HepG2 (cell line): Measurements from ENCODE around the gene CADM1. TPM values are rescaled to one million over a fixed set of nuclear protein-coding genes. Genes with fewer than 3 reads are reported as not detected.

Experiments used
- ATAC-seq: fragments of 200-7000 bp; cut with Tn5 transposase; 3 replicates; pipeline ENCODE4 v1.9.1; 2020; ENCODE audit warnings: mild to moderate bottlenecking, moderate library complexity
- BruUV-seq: library from RNA; stranded (reverse); fragments of 400-500 nt; replicated peaks from 2 replicates; lab custom pipeline; 2021; lab: Mats Ljungman, UMichigan
- CTCF ChIA-PET: fragments of 300-600 bp; formaldehyde crosslinking; extraction: SDS; loops from one replicate; lab custom pipeline; 2021; ENCODE audit warnings: low total read pairs, inconsistent platforms, low intra/inter-chr PET ratio; lab: Yijun Ruan, JAX
- POLR2A ChIA-PET: fragments of 350-600 bp; sonication (Branson Sonifier 250); formaldehyde crosslinking; loops from one replicate; lab custom pipeline; 2020; ENCODE audit warnings: antibody characterized with exemption, inconsistent platforms; lab: Yijun Ruan, JAX
- DNase-seq: peaks from one replicate; pipeline ENCODE4 v3.0.0-alpha.2; 2015; ENCODE audit warnings: low spot score
- FAIRE-seq: peaks from 3 replicates; lab custom pipeline; 2011; peaks lifted over from hg19 to GRCh38; lab: Jason Lieb, UNC
- H2AFZ ChIP-seq: one replicate; pipeline ENCODE4 v1.6.1; 2011; ENCODE audit warnings: low read length, inconsistent platforms
- H3K27ac ChIP-seq: fragments of 300-600 bp; 3 replicates; pipeline ENCODE4 v1.8.0; 2011; ENCODE audit warnings: mixed run types, mild to moderate bottlenecking, mixed read lengths, low read length, inconsistent platforms; ENCODE audit not compliant: insufficient read depth; ENCODE audit errors: extremely low read length
- H3K27me3 ChIP-seq, 2 experiments: fragments of 200-600 bp in 1 of 2; 2 replicates in 1 of 2; 3 replicates in 1 of 2; pipeline versions ENCODE4 v1.6.0 to v1.8.0; 2011; ENCODE audit warnings: low read length in 2 of 2, mild to moderate bottlenecking in 2 of 2, moderate library complexity in 2 of 2, inconsistent platforms in 1 of 2; ENCODE audit not compliant: insufficient read depth in 2 of 2, control insufficient read depth in 1 of 2
- H3K36me3 ChIP-seq, 2 experiments: fragments of 200-600 bp in 1 of 2; replicated peaks in 1 of 2; 2 replicates in 1 of 2; 3 replicates in 1 of 2; pipeline versions ENCODE4 v1.5.1 to v1.8.0; 2011; ENCODE audit warnings: low read length in 2 of 2, inconsistent platforms in 1 of 2; ENCODE audit not compliant: insufficient read depth in 2 of 2, control insufficient read depth in 1 of 2
- H3K4me1 ChIP-seq: 2 replicates; pipeline ENCODE4 v1.5.1; 2012; ENCODE audit warnings: low read length, inconsistent platforms; ENCODE audit not compliant: insufficient read depth
- H3K4me2 ChIP-seq: 2 replicates; pipeline ENCODE4 v1.6.0; 2011; ENCODE audit warnings: low read depth, low read length, inconsistent platforms
- H3K4me3 ChIP-seq, 3 experiments: fragments of 200-600 bp in 1 of 3; sonication (generic), shearing (Covaris generic) in 1 of 3; replicated peaks in 1 of 3; 2 replicates each; pipeline ENCODE4 v1.5.1; 2011 to 2016; ENCODE audit warnings: low read length in 3 of 3, inconsistent platforms in 2 of 3, low read depth in 2 of 3, mild to moderate bottlenecking in 2 of 3, control low read depth in 1 of 3, mixed read lengths in 1 of 3; ENCODE audit not compliant: insufficient read depth in 1 of 3
- H3K79me2 ChIP-seq: one replicate; pipeline ENCODE4 v1.6.1; 2011; ENCODE audit warnings: low read length, inconsistent platforms; ENCODE audit not compliant: insufficient read depth
- H3K9ac ChIP-seq: 2 replicates; pipeline ENCODE4 v1.6.0; 2011; ENCODE audit warnings: mild to moderate bottlenecking, low read depth, low read length, inconsistent platforms; ENCODE audit not compliant: insufficient read depth
- H3K9me3 ChIP-seq: 2 replicates; pipeline ENCODE4 v1.5.1; 2012; ENCODE audit warnings: mild to moderate bottlenecking, low read length
- H4K20me1 ChIP-seq: 2 replicates; pipeline ENCODE4 v1.6.0; 2011; ENCODE audit warnings: inconsistent platforms, mild to moderate bottlenecking, low read length, moderate library complexity; ENCODE audit not compliant: insufficient read depth
- FLYWCH1 ChIP-seq: sonication (generic); formaldehyde crosslinking; IDR thresholded peaks from 2 replicates; pipeline ENCODE4 v1.8.1; 2023; ENCODE audit warnings: mild to moderate bottlenecking, missing genetic modification reagents
- FOXA1 ChIP-seq, 2 experiments: fragments of 450-650 bp in 1 of 2; sonication (generic) in 1 of 2; formaldehyde crosslinking in 1 of 2; IDR thresholded peaks; 2 replicates each; pipeline versions ENCODE4 v1.4.0 to v1.6.1; 2016 to 2020; ENCODE audit warnings: missing genetic modification reagents in 1 of 2
- HIC2 ChIP-seq: sonication (generic); formaldehyde crosslinking; IDR thresholded peaks from 2 replicates; pipeline ENCODE4 v1.9.0; 2022; ENCODE audit warnings: low read depth, missing genetic modification reagents
- KLF11 ChIP-seq: IDR thresholded peaks from 2 replicates; pipeline ENCODE4 v1.6.1; 2016; ENCODE audit warnings: missing compliant biosample characterization
- MAFK ChIP-seq, 2 experiments: IDR thresholded peaks in 1 of 2; conservative IDR thresholded peaks in 1 of 2; 2 replicates each; pipeline ENCODE4 v1.6.1; 2011; ENCODE audit warnings: improper control_type of control experiment in 2 of 2, low read length in 2 of 2
- NCOA5 ChIP-seq: sonication (generic); formaldehyde crosslinking; IDR thresholded peaks from 2 replicates; pipeline ENCODE4 v1.4.0; 2020; ENCODE audit warnings: missing genetic modification reagents
- NR2F1 ChIP-seq, 2 experiments: fragments of 450-650 bp in 1 of 2; formaldehyde crosslinking in 1 of 2; IDR thresholded peaks; 2 replicates each; pipeline versions ENCODE4 v1.5.0 to v1.6.1; 2016 to 2020; ENCODE audit warnings: mild to moderate bottlenecking in 1 of 2, missing compliant biosample characterization in 1 of 2, missing genetic modification reagents in 1 of 2, moderate library complexity in 1 of 2
- ONECUT2 ChIP-seq: sonication (generic); formaldehyde crosslinking; IDR thresholded peaks from 2 replicates; pipeline ENCODE4 v1.4.0; 2020; ENCODE audit warnings: missing genetic modification reagents
- POLR2A ChIP-seq, 2 experiments: IDR thresholded peaks; 2 replicates each; pipeline ENCODE4 v1.6.1; 2011; ENCODE audit warnings: low read depth in 2 of 2, low read length in 2 of 2, mild to moderate bottlenecking in 1 of 2, moderate library complexity in 1 of 2; ENCODE audit not compliant: insufficient read depth in 1 of 2
- REL ChIP-seq: sonication (generic); formaldehyde crosslinking; conservative IDR thresholded peaks from 2 replicates; pipeline ENCODE4 v1.8.0; 2022; ENCODE audit warnings: mild to moderate bottlenecking, missing genetic modification reagents, moderate library complexity
- TCF7 ChIP-seq: sonication (generic); IDR thresholded peaks from 2 replicates; pipeline ENCODE4 v1.6.1; 2016; ENCODE audit warnings: antibody characterized with exemption, low read depth
- U2AF2 ChIP-seq: fragments of 200-400 bp; formaldehyde crosslinking; IDR thresholded peaks from 2 replicates; pipeline ENCODE4 v1.6.1; 2017; ENCODE audit warnings: low read depth, mild to moderate bottlenecking, low read length
- ZNF317 ChIP-seq: sonication (generic); formaldehyde crosslinking; IDR thresholded peaks from 2 replicates; pipeline ENCODE4 v1.5.0; 2020; ENCODE audit warnings: mild to moderate bottlenecking, missing genetic modification reagents
- ZNF589 ChIP-seq: sonication (generic); formaldehyde crosslinking; conservative IDR thresholded peaks from 2 replicates; pipeline ENCODE4 v1.8.0; 2022; ENCODE audit warnings: mild to moderate bottlenecking, moderate library complexity, missing genetic modification reagents
- ZNF672 ChIP-seq: sonication (generic); formaldehyde crosslinking; IDR thresholded peaks from 2 replicates; pipeline ENCODE4 v1.8.1; 2022; ENCODE audit warnings: missing genetic modification reagents
- ZSCAN20 ChIP-seq: sonication (generic); formaldehyde crosslinking; IDR thresholded peaks from 2 replicates; pipeline ENCODE4 v1.4.0; 2020; ENCODE audit warnings: missing genetic modification reagents, mild to moderate bottlenecking, borderline replicate concordance
- ZSCAN29 ChIP-seq: sonication (generic); formaldehyde crosslinking; conservative IDR thresholded peaks from 2 replicates; pipeline ENCODE4 v1.4.0; 2020; ENCODE audit warnings: mild to moderate bottlenecking, missing genetic modification reagents
- WGBS: methylation state at CpG from one replicate; pipeline ENCODE4 v1.1.6; 2017; ENCODE audit warnings: low lambda C conversion rate; 5-methylcytosine and 5-hydroxymethylcytosine counted together
- in situ Hi-C: cut with HindIII; loops from 2 replicates; pipeline ENCODE4 v1.10.0; 2017; ENCODE audit warnings: low pct_unique_long_range_greater_than_20kb; ENCODE audit not compliant: extremely low pct_ligation_motif_present
- intact Hi-C: fragments of 100-400 bp; cut with micrococcal nuclease; formaldehyde crosslinking; loops from one replicate; pipeline ENCODE4 v1.10.0; 2022; ENCODE audit not compliant: unreplicated experiment
- polyA plus RNA-seq, 8 experiments: library from polyadenylated mRNA; depleted of rRNA in 3 of 8; stranded (reverse) in 7 of 8; unstranded in 1 of 8; fragments of >200 nt; fragmentation: Illumina TruSeq in 4 of 8; extraction: Trizol in 4 of 8; gene quantifications; 2 replicates each; pipeline versions ENCODE4 v1.2.1 to v1.2.3, GENCODE V29; 2011 to 2016; ENCODE audit warnings: low read depth in 4 of 8, missing spikeins in 1 of 8, mixed read lengths in 1 of 8; ENCODE audit not compliant: insufficient read depth in 1 of 8
- total RNA-seq, 5 experiments: library from RNA; depleted of rRNA; stranded (reverse); fragments of >200 nt; fragmentation: Illumina TruSeq; extraction: Trizol; gene quantifications; 2 replicates each; pipeline ENCODE4 v1.2.3, GENCODE V29; 2016; ENCODE audit warnings: low read depth in 1 of 5
- TF ChIP-seq, protein P1 (sequence below): sonication (generic); formaldehyde crosslinking; conservative IDR thresholded peaks from 2 replicates; pipeline ENCODE4 v1.8.0; 2022; ENCODE audit warnings: mild to moderate bottlenecking, moderate library complexity, missing genetic modification reagents

CADM1 gene
- total and polyA plus RNA-seq, 2 of the 13 experiments (the other 11 are each of a cell fraction or from before 2014, with no cell fraction given) = 71.3 to 122 TPM

DNA sequence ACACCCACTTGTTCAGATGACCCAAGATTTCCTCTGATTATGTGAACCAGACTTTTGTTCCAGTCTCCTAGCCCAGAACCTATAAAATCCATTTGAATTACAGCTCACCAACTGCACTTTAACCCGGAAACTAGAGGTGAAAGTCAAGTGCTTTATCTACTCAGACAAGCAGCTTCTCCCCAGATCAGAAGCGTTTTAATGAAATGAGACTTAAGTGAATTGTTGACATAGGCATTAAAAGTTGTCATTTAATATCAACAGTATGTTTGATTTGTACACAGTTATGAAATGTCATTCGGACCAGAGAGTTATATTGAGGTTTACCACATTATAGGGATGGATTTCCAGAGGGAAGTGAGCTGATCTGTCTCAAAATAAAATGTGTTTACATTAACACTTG, 52.0 kb downstream of the CADM1 start:
- Histone ChIP-seq H3K9ac (no peak overlapping the region), H4K20me1 (no peaks in the 10 kb centered on the region; the same call in none of the 2 replicates), H2AFZ (no peak overlapping the region), H3K9me3 (peaks cover 10% of the 10 kb centered on the region), H3K36me3 (peaks cover 0 to 1% of the 10 kb centered on the region in 2 experiments; a peak in 2 of 5 replicates), H3K27me3 (no peaks in the 10 kb centered on the region), H3K4me3 (no peak overlapping the region), H3K4me2 (no peak overlapping the region), H3K4me1 (peaks cover 33% of the 10 kb centered on the region), H3K27ac (no peak overlapping the region), H3K79me2 (peaks cover 42% of the 10 kb centered on the region)
- CTCF ChIA-PET = no interaction called here
- intact Hi-C loops (no loop called here), in situ Hi-C loops (no loop called here)
- DNase-seq = peak; percentile 20
- FAIRE-seq = no peak
- WGBS = 37% methylated on average over 3 of the region's 3 CpGs
- TF ChIP-seq KLF11 (CRISPR knock-in tag) (no peak), FOXA1 (IDR thresholded peaks at IDR 0.05) (no peak), FOXA1 (CRISPR knock-in tag; IDR thresholded peaks at IDR 0.05) (peak; percentile 33; the same call in 1 of the 2 replicates), ZNF672 (CRISPR knock-in tag) (no peak), U2AF2 (no peak), POLR2A (IDR thresholded peaks at IDR 0.05; ENCODE audit: insufficient read depth in 1 of 2, low read depth in 2 of 2, low read length in 2 of 2) (no peak), MAFK (conservative IDR thresholded peaks at IDR 0.05 in 1 of 2, IDR thresholded peaks at IDR 0.05 in 1 of 2; ENCODE audit: low read length in 2 of 2) (no peak), NCOA5 (CRISPR knock-in tag) (no peak), ZSCAN20 (CRISPR knock-in tag) (no peak), TCF7 (peak; percentile 39; the same call in 1 of the 2 replicates), NR2F1 (CRISPR knock-in tag; IDR thresholded peaks at IDR 0.05) (no peak)
- POLR2A ChIA-PET = no interaction called here
- no peak for ATAC-seq
- no TSS peak for BruUV-seq

DNA sequence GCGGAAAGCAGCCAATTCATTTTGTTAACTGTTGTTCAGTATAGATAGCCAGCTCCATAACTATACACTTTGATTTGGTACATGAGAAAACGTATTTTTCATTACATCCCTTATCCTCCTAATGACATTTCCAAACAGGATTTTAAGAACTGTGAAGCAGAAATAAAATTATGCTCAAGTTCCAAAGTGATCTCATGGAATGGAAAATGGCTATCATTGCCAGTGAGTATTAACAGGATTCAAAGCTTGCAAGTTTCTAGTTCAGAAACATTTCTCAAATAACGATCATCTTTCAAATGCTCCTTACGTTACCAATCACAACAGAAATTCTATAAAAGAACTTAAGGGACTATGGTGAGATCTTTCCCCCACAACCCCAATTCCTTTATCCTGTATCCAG, 53.7 kb downstream of the CADM1 start:
- H3K79me2 ChIP-seq = peaks cover 29% of the 10 kb centered on the region
- CTCF ChIA-PET = no interaction called here
- no peak for FAIRE-seq
- no peak overlapping the region for H3K4me3 ChIP-seq
- peaks cover 0 to 1% of the 10 kb centered on the region in 2 experiments; a peak in 2 of 5 replicates for H3K36me3 ChIP-seq
- no peak for DNase-seq
- no TSS peak for BruUV-seq
- H3K9me3 ChIP-seq = peaks cover 12% of the 10 kb centered on the region
- no peak for ATAC-seq
- POLR2A ChIA-PET = no interaction called here
- no peak overlapping the region for H3K9ac ChIP-seq
- H4K20me1 ChIP-seq = no peaks in the 10 kb centered on the region; the same call in none of the 2 replicates
- in situ Hi-C loops (no loop called here), intact Hi-C loops (no loop called here)
- peaks cover 33% of the 10 kb centered on the region for H3K4me1 ChIP-seq
- H3K27ac ChIP-seq = no peak overlapping the region
- H2AFZ ChIP-seq = no peak overlapping the region
- no peak overlapping the region for H3K4me2 ChIP-seq
- 94% methylated on average over 4 of the region's 4 CpGs for WGBS
- no peaks in the 10 kb centered on the region for H3K27me3 ChIP-seq
- TF ChIP-seq ZNF317 (CRISPR knock-in tag) (no peak), REL (CRISPR knock-in tag) (no peak), ZNF589 (CRISPR knock-in tag) (no peak), ZSCAN29 (CRISPR knock-in tag) (no peak), ONECUT2 (CRISPR knock-in tag) (no peak), FLYWCH1 (CRISPR knock-in tag) (no peak), HIC2 (CRISPR knock-in tag) (no peak)
- TF ChIP-seq, protein P1, sequence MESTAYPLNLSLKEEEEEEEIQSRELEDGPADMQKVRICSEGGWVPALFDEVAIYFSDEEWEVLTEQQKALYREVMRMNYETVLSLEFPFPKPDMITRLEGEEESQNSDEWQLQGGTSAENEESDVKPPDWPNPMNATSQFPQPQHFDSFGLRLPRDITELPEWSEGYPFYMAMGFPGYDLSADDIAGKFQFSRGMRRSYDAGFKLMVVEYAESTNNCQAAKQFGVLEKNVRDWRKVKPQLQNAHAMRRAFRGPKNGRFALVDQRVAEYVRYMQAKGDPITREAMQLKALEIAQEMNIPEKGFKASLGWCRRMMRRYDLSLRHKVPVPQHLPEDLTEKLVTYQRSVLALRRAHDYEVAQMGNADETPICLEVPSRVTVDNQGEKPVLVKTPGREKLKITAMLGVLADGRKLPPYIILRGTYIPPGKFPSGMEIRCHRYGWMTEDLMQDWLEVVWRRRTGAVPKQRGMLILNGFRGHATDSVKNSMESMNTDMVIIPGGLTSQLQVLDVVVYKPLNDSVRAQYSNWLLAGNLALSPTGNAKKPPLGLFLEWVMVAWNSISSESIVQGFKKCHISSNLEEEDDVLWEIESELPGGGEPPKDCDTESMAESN (CRISPR knock-in tag) = no peak
